Neuron (in vitro differentiated cells): ENCODE measurements around the gene FBXW2.
"Not testable (repeated sequence)": the region's sequence is repeated elsewhere in the genome, so short reads cannot be mapped to it uniquely, and the experiment has no call there.

ENCODE experiments used
- H2AFZ ChIP-seq: one replicate; pipeline ENCODE4 v1.6.1; 2013; ENCODE audit warnings: low read depth, mild to moderate bottlenecking, inconsistent platforms, low read length, moderate library complexity
- H3K27me3 ChIP-seq: one replicate; pipeline ENCODE4 v1.6.1; 2013; ENCODE audit warnings: low read length; ENCODE audit not compliant: insufficient read depth
- H3K36me3 ChIP-seq: one replicate; pipeline ENCODE4 v1.6.1; 2013; ENCODE audit warnings: low read length; ENCODE audit not compliant: insufficient read depth
- H3K4me1 ChIP-seq: one replicate; pipeline ENCODE4 v1.6.1; 2013; ENCODE audit warnings: low read length; ENCODE audit not compliant: insufficient read depth
- H3K4me3 ChIP-seq: 2 replicates; pipeline ENCODE4 v1.5.1; 2013; ENCODE audit warnings: mild to moderate bottlenecking, low read length, moderate library complexity
- H3K9me3 ChIP-seq: one replicate; pipeline ENCODE4 v1.6.1; 2013; ENCODE audit warnings: low read length

The FBXW2 gene

GRCh38 chr9:120807607-120808379, 14.6 kb upstream of the FBXW2 start:
- Histone ChIP-seq H2AFZ (no peak overlapping the region), H3K9me3 (peaks cover 7% of the 10 kb centered on the region), H3K36me3 (no peaks in the 10 kb centered on the region), H3K4me1 (no peaks in the 10 kb centered on the region), H3K4me3 (no peak overlapping the region), H3K27me3 (no peaks in the 10 kb centered on the region)

GRCh38 chr9:120804784-120805363, 11.7 kb upstream of the FBXW2 start:
- not testable (repeated sequence) for H3K4me1 ChIP-seq, H3K4me3 ChIP-seq, H3K36me3 ChIP-seq, H2AFZ ChIP-seq, H3K27me3 ChIP-seq, H3K9me3 ChIP-seq

- H3K4me3 ChIP-seq = no peak overlapping the region
- H3K36me3 ChIP-seq = no peaks in the 10 kb centered on the region
- no peak overlapping the region for H2AFZ ChIP-seq
- no peaks in the 10 kb centered on the region for H3K9me3 ChIP-seq
- no peaks in the 10 kb centered on the region for H3K27me3 ChIP-seq
- no peaks in the 10 kb centered on the region for H3K4me1 ChIP-seq
These were observed 8.2 kb upstream of the FBXW2 start for GRCh38 chr9:120801441-120801840.

DNA sequence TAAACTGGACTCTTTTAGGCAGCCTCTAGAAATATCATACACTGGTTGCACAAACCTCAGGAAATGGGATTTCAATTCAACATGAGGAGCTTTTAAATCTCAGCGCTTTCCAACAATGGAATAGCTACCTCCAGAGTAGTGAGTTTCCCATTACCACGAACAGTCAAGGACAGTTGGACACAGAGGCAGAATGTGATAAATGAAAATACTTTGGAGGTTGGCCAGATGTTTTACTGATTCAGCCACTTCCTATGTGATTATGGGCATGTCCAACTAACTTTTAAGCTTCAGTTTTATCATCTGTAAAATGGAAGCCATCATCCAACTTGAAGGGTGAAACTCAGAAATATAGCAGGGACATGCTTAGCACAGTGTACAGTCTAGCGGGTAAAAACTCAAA, 2.1 kb downstream of the FBXW2 start:
- no peak overlapping the region for H2AFZ ChIP-seq
- no peaks in the 10 kb centered on the region for H3K9me3 ChIP-seq
- H3K4me3 ChIP-seq = no peak overlapping the region
- no peaks in the 10 kb centered on the region for H3K27me3 ChIP-seq
- H3K36me3 ChIP-seq = peaks cover 34% of the 10 kb centered on the region
- H3K4me1 ChIP-seq = peaks cover 21% of the 10 kb centered on the region

GRCh38 chr9:120787933-120788332, 5.3 kb downstream of the FBXW2 start:
- Histone ChIP-seq H3K27me3 (no peaks in the 10 kb centered on the region), H3K36me3 (peaks cover 41% of the 10 kb centered on the region), H3K4me1 (peaks cover 12% of the 10 kb centered on the region), H3K4me3 (no peak overlapping the region), H2AFZ (no peak overlapping the region), H3K9me3 (no peaks in the 10 kb centered on the region)

DNA sequence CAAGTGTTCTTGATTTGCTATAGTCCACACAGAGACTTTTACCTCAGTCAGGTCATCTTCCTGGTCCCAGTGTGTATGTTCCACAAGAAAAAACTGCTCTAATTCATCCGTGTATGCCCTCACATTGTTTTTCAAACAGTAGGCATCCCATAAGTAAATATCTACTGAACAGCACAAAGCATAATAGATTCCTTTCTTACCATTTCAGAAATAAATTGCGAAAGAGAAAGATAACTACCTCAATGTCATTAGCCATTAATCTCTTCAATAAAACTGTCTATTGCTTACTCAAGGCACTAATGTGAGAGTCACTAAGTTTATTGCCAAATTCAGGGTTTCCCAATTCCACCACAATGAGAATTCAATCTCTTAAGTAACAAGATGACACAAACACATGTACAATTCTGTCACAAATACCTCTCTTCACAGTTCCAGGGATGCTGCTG, 9.6 kb downstream of the FBXW2 start:
- no peaks in the 10 kb centered on the region for H3K4me1 ChIP-seq
- H3K4me3 ChIP-seq = no peak overlapping the region
- H3K36me3 ChIP-seq = peaks cover 46% of the 10 kb centered on the region
- H2AFZ ChIP-seq = no peak overlapping the region
- no peaks in the 10 kb centered on the region for H3K27me3 ChIP-seq
- no peaks in the 10 kb centered on the region for H3K9me3 ChIP-seq

- no peaks in the 10 kb centered on the region for H3K9me3 ChIP-seq
- no peaks in the 10 kb centered on the region for H3K27me3 ChIP-seq
- no peak overlapping the region for H2AFZ ChIP-seq
- H3K4me3 ChIP-seq = no peak overlapping the region
- H3K4me1 ChIP-seq = no peaks in the 10 kb centered on the region
- peaks cover 51% of the 10 kb centered on the region for H3K36me3 ChIP-seq
These were observed 12.0 kb downstream of the FBXW2 start for GRCh38 chr9:120781236-120781635.

DNA sequence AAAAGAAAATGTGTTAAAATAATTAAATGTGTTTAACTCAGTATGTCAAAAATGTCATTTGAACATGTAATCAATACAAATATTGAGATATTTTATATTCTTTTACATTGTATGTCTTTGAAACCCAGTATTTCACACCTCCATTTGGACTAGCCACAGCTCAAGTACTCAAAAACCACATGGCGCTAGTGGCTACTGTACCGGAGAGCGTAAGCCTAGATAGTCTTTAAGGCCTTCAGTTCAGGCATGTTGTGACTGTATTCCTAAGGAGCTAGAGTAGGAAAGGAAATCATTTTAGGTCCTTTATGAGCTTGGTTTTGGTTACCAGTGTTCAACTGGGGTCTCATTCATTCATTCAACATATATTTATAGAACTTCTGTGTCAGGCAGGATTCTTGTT, 12.8 kb downstream of the FBXW2 start:
- Histone ChIP-seq H3K27me3 (no peaks in the 10 kb centered on the region), H3K4me3 (no peak overlapping the region), H2AFZ (no peak overlapping the region), H3K9me3 (no peaks in the 10 kb centered on the region), H3K36me3 (peaks cover 53% of the 10 kb centered on the region), H3K4me1 (no peaks in the 10 kb centered on the region)

DNA sequence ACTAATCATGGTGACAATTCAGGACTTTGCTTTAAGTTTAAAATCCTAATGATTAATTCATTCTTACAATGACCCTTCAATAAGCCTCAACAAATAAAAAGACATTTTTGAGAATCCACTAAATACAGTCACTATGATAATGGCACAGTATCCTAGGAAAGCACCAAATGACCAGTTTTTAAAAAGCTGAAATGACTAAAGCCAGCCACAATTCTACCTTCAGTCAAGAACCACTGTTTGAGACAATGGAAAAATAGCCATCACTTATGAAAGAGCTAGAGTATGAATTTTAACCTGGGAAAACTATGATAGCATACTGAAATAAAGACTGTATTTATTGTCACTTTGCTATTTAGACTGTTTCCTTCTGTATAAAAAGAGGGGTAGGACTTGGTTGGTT, 14.0 kb downstream of the FBXW2 start:
- Histone ChIP-seq H2AFZ (no peak overlapping the region), H3K9me3 (no peaks in the 10 kb centered on the region), H3K27me3 (no peaks in the 10 kb centered on the region), H3K36me3 (peaks cover 58% of the 10 kb centered on the region), H3K4me1 (no peaks in the 10 kb centered on the region), H3K4me3 (no peak overlapping the region)

DNA sequence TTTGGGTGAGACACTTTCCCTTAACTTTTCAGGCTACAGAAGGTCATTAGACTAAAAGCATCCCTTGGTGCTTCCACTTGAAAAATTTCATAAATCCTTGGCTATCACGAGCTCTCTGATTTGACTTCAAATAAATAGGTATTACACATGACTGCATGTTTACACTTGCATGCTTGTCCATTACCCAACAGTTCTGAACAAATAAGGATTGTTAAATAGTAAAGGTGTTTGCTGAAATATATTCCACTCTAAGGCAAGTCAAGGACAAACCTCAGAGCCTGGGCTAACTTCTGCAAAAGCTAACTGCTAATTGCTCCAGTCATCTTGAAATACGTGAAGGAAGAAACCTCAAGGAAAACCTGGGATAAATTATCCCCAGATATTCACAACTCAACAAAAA, 14.5 kb downstream of the FBXW2 start:
- Histone ChIP-seq H3K36me3 (peaks cover 59% of the 10 kb centered on the region), H2AFZ (no peak overlapping the region), H3K4me3 (no peak overlapping the region), H3K27me3 (no peaks in the 10 kb centered on the region), H3K4me1 (no peaks in the 10 kb centered on the region), H3K9me3 (no peaks in the 10 kb centered on the region)

GRCh38 chr9:120777229-120777628, 16.0 kb downstream of the FBXW2 start:
- peaks cover 68% of the 10 kb centered on the region for H3K36me3 ChIP-seq
- H3K9me3 ChIP-seq = no peaks in the 10 kb centered on the region
- H3K4me3 ChIP-seq = no peak overlapping the region
- H3K27me3 ChIP-seq = no peaks in the 10 kb centered on the region
- H2AFZ ChIP-seq = no peak overlapping the region
- H3K4me1 ChIP-seq = no peaks in the 10 kb centered on the region

DNA sequence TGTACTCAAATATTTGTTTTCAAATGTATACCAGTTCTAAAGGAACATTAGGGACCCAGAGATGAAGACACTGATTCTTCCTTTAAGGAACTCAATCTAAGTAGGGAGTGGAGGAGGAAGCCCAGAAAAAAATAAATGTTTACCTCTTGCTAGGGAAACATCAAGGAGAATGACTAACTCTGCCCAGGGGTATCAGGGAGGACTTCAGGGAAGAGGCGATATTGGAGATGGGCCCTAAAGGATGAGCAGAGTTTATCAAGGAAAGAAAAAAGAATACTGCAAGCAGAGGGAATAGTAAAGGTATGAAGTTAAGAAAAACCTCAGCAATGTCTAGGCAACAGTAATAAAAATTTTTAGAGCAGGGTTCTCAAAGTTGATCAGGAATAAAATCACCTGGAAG, 16.4 kb downstream of the FBXW2 start:
- Histone ChIP-seq H3K9me3 (no peaks in the 10 kb centered on the region), H3K4me3 (no peak overlapping the region), H3K36me3 (peaks cover 69% of the 10 kb centered on the region), H3K27me3 (no peaks in the 10 kb centered on the region), H2AFZ (no peak overlapping the region), H3K4me1 (no peaks in the 10 kb centered on the region)

GRCh38 chr9:120775859-120776258, 17.4 kb downstream of the FBXW2 start:
- Histone ChIP-seq H3K4me3 (no peak overlapping the region), H3K27me3 (no peaks in the 10 kb centered on the region), H3K36me3 (peaks cover 76% of the 10 kb centered on the region), H3K9me3 (no peaks in the 10 kb centered on the region), H3K4me1 (no peaks in the 10 kb centered on the region), H2AFZ (no peak overlapping the region)

DNA sequence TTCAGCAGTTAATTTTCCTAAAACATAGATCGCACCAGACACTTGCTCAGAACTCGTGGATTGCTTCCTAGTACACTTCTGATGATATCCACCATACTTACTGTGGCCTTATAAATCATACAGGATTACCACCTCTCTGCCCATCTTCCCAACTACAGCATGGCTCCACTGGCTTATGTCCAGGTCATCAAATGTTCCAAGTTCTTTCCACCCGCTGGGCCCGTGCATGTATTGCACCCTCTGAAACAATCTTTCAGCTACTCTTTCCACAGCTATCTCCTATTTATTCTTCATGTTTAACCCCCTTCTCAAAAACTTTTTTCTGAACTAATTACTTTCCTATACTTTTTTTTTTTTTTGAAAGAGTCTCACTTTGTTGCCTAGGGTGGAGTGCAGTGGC, 18.5 kb downstream of the FBXW2 start:
- no peaks in the 10 kb centered on the region for H3K27me3 ChIP-seq
- H3K4me3 ChIP-seq = no peak overlapping the region
- H3K4me1 ChIP-seq = no peaks in the 10 kb centered on the region
- H3K36me3 ChIP-seq = peaks cover 77% of the 10 kb centered on the region
- H2AFZ ChIP-seq = no peak overlapping the region
- H3K9me3 ChIP-seq = no peaks in the 10 kb centered on the region
